MV-4-11 (cell line): ENCODE results near the gene GLIPR1L2.
"Not testable (repeated sequence)": the region's sequence is repeated elsewhere in the genome, so short reads cannot be mapped to it uniquely, and the experiment has no call there.

ENCODE experiments used
- DNase-seq: peaks from one replicate; lab custom pipeline; 2025; lab: John Stamatoyannopoulos, UW

The GLIPR1L2 gene

DNA sequence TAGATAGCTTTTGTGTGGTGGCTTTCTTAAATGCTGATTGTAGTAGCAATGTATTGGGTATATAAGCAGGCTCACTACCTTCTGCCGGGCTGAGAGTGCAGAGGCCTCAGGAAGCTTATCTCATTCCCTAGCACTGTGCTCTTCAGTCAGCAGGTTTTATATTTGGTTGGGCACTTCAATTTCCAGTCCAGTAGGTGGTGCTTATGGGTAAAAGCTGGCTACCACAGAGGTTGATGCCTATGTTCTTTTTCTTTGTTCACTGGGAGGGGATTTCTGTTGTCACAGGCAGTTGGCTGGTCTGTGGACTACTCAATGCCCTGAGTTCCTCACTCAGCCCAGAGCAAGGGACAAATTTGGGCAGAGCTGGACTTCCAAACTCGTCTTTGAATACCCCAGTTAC lies 46.7 kb downstream of the GLIPR1L2 start:
- peak; percentile 53 for DNase-seq

GRCh38 chr12:75438059-75438754 lies 47.3 kb downstream of the GLIPR1L2 start:
- DNase-seq = no peak

- no peak for DNase-seq
Measured at GRCh38 chr12:75439048-75439447, 48.2 kb downstream of the GLIPR1L2 start.

GRCh38 chr12:75439930-75440329 lies 49.0 kb downstream of the GLIPR1L2 start:
- DNase-seq = no peak

GRCh38 chr12:75441687-75442449 lies 51.0 kb downstream of the GLIPR1L2 start:
- not testable (repeated sequence) for DNase-seq

DNA sequence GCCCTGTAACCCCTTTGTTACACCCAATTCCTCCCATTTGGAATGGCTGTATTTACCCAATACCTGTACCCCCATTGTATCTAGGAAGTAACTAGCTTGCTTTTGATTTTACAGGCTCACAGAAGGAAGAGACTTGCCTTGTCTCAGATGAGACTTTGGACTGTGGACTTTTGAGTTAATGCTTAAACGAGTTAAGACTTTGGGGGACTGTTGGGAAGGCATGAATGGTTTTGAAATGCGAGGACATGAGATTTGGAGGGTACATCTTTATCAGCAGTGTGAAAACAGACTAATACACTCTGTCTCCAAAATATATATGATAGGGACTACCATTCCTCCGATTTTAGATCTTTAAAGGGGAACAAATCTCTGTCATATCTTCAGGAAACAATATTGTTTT lies 51.6 kb downstream of the GLIPR1L2 start:
- DNase-seq = not testable (repeated sequence)

GRCh38 chr12:75443709-75444108 lies 52.8 kb downstream of the GLIPR1L2 start:
- no peak for DNase-seq

DNA sequence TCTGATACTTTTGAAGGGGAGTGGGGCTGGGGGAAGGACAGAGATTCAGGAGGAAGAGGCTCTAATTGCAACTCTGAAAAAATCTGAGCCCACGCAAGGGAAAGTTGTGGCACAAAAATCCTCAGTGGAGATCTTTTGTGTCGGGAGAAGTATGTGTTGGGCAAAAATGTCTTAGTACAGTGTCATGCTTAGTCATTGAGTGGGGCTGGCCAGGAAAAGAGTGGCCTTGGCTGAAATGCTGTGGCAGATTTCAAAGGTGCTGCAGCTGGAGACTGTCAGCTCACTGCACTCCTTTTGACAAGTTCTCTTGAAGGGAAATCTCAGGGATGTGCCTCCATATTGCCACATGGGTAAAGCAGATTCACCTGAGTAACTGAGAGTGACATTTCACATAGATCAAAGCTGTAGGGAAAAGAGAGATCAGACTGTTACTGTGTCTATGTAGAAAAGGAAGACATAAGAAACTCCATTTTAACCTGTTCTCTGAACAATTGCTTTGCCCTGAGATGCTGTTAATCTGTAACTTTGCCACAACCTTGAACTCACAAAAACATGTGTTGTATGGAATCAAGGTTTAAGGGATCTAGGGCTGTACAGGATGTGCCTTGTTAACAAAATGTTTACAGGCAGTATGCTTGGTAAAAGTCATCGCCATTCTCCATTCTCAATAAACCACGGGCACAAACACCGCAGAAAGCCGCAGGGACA lies 53.7 kb downstream of the GLIPR1L2 start:
- DNase-seq = no peak

GRCh38 chr12:75445137-75445507 lies 54.2 kb downstream of the GLIPR1L2 start:
- DNase-seq = not testable (repeated sequence)

DNA sequence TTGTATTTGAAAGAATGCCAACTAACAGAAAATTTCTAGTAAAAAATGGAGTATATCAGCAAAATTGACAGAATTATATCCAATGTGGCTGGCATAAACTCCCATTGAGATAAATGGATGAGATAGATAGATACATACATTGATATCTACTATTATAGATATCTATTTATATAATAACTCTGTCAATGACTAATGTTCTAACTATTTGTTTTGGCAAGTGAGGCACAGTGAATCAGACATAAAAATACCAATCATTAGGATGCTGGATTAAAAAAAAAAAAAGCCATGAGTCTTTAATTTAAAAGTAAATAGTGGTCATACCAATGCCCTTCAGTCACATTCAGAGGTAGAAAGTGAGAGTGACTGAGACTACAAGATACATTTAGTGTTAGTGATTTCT lies 56.0 kb downstream of the GLIPR1L2 start:
- no peak for DNase-seq

DNA sequence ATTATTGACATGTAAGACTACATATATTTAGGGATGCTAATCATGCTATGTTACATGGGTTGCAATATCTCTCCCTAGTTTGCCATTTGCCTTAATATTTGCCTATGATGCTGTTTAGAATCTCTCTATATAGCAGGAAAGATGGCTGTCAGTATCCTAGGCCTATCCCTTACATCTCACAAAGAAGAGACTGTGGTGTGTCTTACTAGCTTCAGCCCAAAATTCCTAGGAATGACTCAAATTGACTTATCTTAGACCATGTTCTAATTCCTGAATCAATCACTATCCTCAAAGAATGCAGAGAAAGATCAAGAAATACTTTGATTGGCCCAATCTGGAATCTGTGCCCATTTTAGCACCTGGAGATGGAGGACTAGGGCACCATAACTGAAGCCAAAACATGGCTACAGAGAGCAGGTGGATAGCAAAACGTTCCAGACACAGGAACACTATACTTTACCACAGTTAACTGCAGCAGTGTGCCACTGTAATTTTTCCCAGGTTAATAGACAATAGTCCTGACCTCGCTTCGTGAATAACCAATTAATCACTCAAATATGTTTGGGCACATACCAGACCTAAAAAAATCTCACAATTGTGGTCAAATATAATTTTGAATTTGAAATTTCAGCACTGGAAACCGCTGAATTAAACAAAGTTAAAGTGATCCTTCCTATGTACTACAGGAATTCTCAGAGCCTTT lies 57.0 kb downstream of the GLIPR1L2 start:
- no peak for DNase-seq

GRCh38 chr12:75452675-75453330 lies 61.9 kb downstream of the GLIPR1L2 start:
- DNase-seq = no peak

- DNase-seq = no peak
Measured at GRCh38 chr12:75455839-75456238, 65.0 kb downstream of the GLIPR1L2 start.

DNA sequence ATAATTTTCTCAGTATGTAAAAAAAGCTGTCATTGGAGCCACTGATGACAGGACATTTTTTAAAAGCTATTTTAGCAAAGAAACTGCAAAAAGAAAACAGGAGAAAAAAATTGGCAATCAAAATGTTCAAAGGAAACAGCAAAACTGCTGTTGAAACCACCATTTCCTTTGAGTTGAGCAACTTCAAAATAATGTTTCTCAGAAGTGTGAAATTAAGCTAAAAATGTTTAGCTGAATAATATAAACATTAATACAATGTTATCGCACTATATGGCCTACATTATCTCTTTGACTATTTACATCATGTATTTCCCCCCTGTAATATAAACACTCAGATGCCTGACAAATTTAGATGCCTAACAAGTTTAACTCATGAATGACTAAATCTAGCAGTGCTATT lies 66.3 kb downstream of the GLIPR1L2 start:
- DNase-seq = peak; percentile 49

DNA sequence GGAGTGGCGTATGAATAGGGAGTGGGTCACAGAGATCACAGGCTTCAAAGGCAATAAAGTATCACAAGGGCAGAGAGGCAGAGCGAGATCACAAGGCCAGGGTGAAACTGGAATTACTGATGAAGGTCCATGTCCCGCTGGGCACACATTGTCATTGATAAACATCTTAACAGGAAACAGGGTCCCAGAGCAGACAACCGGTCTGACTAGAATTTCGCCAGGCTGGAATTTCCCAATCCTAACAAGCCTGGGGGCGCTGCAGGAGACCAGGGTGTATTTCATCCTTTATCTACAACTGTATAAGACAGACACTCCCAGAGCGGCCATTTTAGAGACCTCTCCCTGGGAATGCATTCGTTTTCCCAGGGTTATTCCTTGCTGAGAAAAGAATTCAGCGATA lies 67.0 kb downstream of the GLIPR1L2 start:
- not testable (repeated sequence) for DNase-seq

DNA sequence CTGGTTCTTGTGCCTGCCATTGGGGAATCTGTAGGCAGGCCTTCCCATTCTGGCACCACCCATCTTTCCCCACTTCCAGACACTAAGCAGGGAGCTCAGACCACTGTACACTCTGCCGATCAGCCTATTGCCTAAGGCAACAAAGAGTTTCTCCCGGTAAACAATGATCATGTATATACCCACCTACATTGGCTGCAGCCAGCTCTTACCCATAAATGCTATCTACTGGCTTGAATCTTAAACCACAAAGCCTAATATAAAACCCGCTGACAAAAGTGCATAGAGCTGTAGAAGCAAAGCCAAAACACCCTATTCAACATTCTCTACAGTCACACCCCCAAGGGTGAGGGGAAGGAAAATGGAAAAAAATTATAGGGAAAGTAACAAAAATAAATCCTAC lies 68.9 kb downstream of the GLIPR1L2 start:
- no peak for DNase-seq

DNA sequence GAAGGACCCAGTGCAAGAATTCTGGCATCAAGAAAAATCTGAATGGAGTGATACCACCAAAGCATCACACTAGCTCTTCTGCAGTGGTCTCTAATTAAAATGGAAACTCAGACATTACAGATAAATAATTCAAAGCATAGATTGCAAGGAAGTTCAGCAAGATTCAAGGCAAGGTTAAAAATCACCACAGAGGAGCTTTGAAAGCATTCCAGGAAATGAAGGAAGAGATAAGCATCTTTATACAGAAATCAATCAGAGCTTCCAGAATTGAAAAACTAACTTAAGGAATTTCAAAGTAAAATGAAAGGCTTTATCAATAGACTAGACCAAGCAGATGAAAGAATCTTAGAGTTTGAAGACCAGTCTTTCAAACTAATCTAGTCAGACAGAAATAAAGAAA lies 69.3 kb downstream of the GLIPR1L2 start:
- DNase-seq = no peak

- DNase-seq = peak; percentile 95
Measured at GRCh38 chr12:75471902-75472890, 81.3 kb downstream of the GLIPR1L2 start.

DNA sequence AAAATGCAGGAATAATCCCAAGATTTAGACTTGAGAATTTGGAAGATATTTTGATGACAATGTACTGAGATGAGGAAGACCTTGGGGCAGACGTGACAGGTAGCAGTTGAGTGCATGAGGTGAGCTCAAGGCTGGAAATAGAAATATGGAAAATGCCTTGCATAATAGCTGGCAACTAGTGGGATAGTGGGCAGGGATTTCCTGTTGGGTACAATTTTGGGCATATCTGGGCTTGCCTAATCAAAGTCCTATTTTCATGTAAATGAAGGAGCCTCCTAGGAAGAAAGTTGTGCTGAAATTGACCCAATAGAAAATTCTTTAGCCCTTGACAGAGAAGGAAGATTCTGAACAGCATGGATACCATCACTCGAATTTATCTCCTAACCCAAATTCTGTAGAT lies 83.2 kb downstream of the GLIPR1L2 start:
- no peak for DNase-seq

GRCh38 chr12:75476071-75476470 lies 85.2 kb downstream of the GLIPR1L2 start:
- DNase-seq = no peak

DNA sequence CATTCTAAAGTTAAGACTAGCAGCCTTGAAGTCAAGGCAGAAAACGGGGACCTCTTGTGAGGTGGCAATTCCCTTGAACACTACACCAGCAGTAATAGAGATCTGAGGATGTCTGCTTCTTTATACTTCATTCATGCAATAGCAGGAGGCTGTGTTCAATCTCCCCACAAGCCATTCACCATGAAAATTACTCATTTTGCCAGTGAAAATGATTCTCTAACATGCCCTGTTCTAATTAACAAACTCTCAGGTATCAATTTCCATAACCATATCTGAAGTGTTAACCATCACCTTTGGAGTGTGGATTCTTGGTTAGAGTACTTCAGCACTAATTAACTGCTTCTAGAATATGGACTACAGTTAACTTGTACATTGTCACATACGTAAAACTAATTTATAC lies 86.2 kb downstream of the GLIPR1L2 start:
- no peak for DNase-seq
